ENCODE measurements around the gene GALNT10. TPM values are rescaled to one million over a fixed set of nuclear protein-coding genes. Genes with fewer than 3 reads are reported as not detected.
A peak's percentile ranks its signal among the peaks of the same experiment; 100 is the strongest.

GALNT10 gene
- total and polyA plus RNA-seq, 2 donors (not counting 1 experiment from before 2014, with no cell fraction given), result 18.3 to 35.8 TPM

DNA sequence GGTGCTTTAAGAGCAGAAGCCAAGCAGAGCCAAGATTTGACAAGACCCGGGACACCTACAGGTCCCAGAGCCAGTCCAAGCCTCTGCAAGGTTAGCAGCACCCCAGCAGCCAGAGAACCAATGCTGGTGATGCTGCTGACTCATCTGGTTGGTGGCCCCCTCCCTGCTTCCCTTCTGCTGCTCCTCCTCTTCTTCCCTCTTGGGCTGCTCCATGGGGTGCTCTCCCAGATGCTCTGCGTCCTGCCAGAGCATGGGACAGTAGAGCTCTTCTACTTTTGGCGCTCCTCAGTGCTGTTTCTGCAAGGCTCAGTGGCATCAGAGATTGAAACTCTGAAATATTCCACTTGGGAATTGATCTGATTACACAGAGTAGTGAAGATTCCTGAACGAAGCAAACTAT lies 179.1 kb downstream of the GALNT10 start:
- Histone ChIP-seq H4K20me1 (ENCODE audit: control insufficient read depth, extremely low read depth, insufficient read depth, low read length) (no peaks in the 10 kb centered on the region), H3K9ac (ENCODE audit: insufficient read depth, low read length) (no peak overlapping the region), H3K9me3 (ENCODE audit: control insufficient read depth, insufficient read depth, low read depth, low read length) (no peaks in the 10 kb centered on the region), H3K4me2 (ENCODE audit: extremely low read depth, insufficient read depth, low read length) (no peak overlapping the region), H2AFZ (ENCODE audit: low read length) (no peak overlapping the region), H3K27me3 (ENCODE audit: control insufficient read depth, insufficient read depth, low read length) (no peaks in the 10 kb centered on the region), H3K4me3 (replicated peaks in 1 of 4; ENCODE audit: control extremely low read depth in 1 of 4, insufficient read depth in 1 of 4, low read depth in 3 of 4, low read length in 4 of 4) (no peak overlapping the region), H3K27ac (ENCODE audit: insufficient read depth, low read length) (no peak overlapping the region), H3K36me3 (ENCODE audit: control insufficient read depth, insufficient read depth, low read length) (no peaks in the 10 kb centered on the region), H3K79me2 (ENCODE audit: control insufficient read depth, insufficient read depth, low read length) (no peaks in the 10 kb centered on the region), H3K4me1 (ENCODE audit: control insufficient read depth, extremely low read depth, insufficient read depth, low read length) (peaks cover 36% of the 10 kb centered on the region)
- TF ChIP-seq, protein P1, sequence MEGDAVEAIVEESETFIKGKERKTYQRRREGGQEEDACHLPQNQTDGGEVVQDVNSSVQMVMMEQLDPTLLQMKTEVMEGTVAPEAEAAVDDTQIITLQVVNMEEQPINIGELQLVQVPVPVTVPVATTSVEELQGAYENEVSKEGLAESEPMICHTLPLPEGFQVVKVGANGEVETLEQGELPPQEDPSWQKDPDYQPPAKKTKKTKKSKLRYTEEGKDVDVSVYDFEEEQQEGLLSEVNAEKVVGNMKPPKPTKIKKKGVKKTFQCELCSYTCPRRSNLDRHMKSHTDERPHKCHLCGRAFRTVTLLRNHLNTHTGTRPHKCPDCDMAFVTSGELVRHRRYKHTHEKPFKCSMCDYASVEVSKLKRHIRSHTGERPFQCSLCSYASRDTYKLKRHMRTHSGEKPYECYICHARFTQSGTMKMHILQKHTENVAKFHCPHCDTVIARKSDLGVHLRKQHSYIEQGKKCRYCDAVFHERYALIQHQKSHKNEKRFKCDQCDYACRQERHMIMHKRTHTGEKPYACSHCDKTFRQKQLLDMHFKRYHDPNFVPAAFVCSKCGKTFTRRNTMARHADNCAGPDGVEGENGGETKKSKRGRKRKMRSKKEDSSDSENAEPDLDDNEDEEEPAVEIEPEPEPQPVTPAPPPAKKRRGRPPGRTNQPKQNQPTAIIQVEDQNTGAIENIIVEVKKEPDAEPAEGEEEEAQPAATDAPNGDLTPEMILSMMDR (conservative IDR thresholded peaks at IDR 0.05 in 1 of 2, IDR thresholded peaks at IDR 0.05 in 1 of 2; ENCODE audit: low read depth in 1 of 2, low read length in 2 of 2), result no peak
- TF ChIP-seq EZH2 (IDR thresholded peaks at IDR 0.05; ENCODE audit: low read length, missing control alignments), result no peak
- DNase-seq (ENCODE audit: low read depth in 2 of 2), result peak in 1 of 2 donors; percentile 48

DNA sequence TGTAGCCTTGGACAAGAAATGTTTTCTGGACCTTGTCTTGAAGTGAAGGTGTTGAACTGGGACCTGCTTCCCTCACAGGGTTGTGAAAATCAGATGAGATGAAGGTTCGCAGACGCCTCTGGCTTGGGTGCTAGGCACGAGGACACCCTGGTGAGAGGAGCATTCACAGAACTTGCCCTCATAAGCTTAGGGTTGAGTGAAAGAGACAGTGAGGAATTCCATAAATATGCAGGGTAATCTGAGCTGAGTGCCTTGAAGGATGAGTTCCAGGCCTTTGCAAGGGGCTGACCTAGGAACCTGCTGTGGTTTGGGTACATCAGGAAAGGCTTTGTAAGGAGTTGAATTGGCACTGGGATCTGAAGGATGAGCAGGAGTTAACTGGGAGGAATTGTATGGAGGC lies 179.6 kb downstream of the GALNT10 start:
- TF ChIP-seq, protein P1 (conservative IDR thresholded peaks at IDR 0.05 in 1 of 2, IDR thresholded peaks at IDR 0.05 in 1 of 2; ENCODE audit: low read depth in 1 of 2, low read length in 2 of 2), result no peak
- no peak for TF ChIP-seq EZH2 (IDR thresholded peaks at IDR 0.05; ENCODE audit: low read length, missing control alignments)
- no peaks in the 10 kb centered on the region for H3K27me3 ChIP-seq (ENCODE audit: control insufficient read depth, insufficient read depth, low read length)
- H3K36me3 ChIP-seq (ENCODE audit: control insufficient read depth, insufficient read depth, low read length), result no peaks in the 10 kb centered on the region
- peaks cover 35% of the 10 kb centered on the region for H3K4me1 ChIP-seq (ENCODE audit: control insufficient read depth, extremely low read depth, insufficient read depth, low read length)
- no peak overlapping the region for H3K9ac ChIP-seq (ENCODE audit: insufficient read depth, low read length)
- H4K20me1 ChIP-seq (ENCODE audit: control insufficient read depth, extremely low read depth, insufficient read depth, low read length), result no peaks in the 10 kb centered on the region
- DNase-seq (ENCODE audit: low read depth in 2 of 2), result peak in 1 of 2 donors; percentile 60
- H3K4me3 ChIP-seq (replicated peaks in 1 of 4; ENCODE audit: control extremely low read depth in 1 of 4, insufficient read depth in 1 of 4, low read depth in 3 of 4, low read length in 4 of 4), result no peak overlapping the region
- H3K4me2 ChIP-seq (ENCODE audit: extremely low read depth, insufficient read depth, low read length), result peak overlapping the region; percentile 23
- H2AFZ ChIP-seq (ENCODE audit: low read length), result no peak overlapping the region
- no peak overlapping the region for H3K27ac ChIP-seq (ENCODE audit: insufficient read depth, low read length)
- no peaks in the 10 kb centered on the region for H3K9me3 ChIP-seq (ENCODE audit: control insufficient read depth, insufficient read depth, low read depth, low read length)
- H3K79me2 ChIP-seq (ENCODE audit: control insufficient read depth, insufficient read depth, low read length), result no peaks in the 10 kb centered on the region

DNA sequence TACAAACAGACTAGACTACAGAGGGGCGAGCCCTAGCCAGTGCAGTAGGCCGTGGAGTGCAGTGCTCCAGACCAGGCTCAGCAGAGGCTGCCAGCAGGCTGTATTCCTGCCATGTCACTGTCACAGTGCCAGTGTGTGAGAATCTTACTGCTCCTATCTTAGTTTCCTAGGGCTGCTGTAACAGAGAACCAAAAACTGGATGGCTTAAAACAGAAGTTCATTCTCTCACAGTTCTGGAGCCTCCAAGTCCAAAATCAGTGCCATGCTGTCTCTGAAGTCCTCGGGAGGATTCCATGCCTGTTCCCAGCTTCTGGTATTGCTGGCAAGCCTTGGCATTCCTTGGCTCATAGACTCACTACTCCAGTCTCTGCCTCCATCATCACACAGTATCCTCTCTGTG lies 180.3 kb downstream of the GALNT10 start:
- Histone ChIP-seq H3K27me3 (ENCODE audit: control insufficient read depth, insufficient read depth, low read length) (no peaks in the 10 kb centered on the region), H3K4me3 (replicated peaks in 1 of 4; ENCODE audit: control extremely low read depth in 1 of 4, insufficient read depth in 1 of 4, low read depth in 3 of 4, low read length in 4 of 4) (no peak overlapping the region), H3K4me2 (ENCODE audit: extremely low read depth, insufficient read depth, low read length) (no peak overlapping the region), H3K79me2 (ENCODE audit: control insufficient read depth, insufficient read depth, low read length) (no peaks in the 10 kb centered on the region), H3K9me3 (ENCODE audit: control insufficient read depth, insufficient read depth, low read depth, low read length) (no peaks in the 10 kb centered on the region), H3K9ac (ENCODE audit: insufficient read depth, low read length) (no peak overlapping the region), H3K4me1 (ENCODE audit: control insufficient read depth, extremely low read depth, insufficient read depth, low read length) (peaks cover 30% of the 10 kb centered on the region), H3K27ac (ENCODE audit: insufficient read depth, low read length) (no peak overlapping the region), H3K36me3 (ENCODE audit: control insufficient read depth, insufficient read depth, low read length) (no peaks in the 10 kb centered on the region), H2AFZ (ENCODE audit: low read length) (no peak overlapping the region), H4K20me1 (ENCODE audit: control insufficient read depth, extremely low read depth, insufficient read depth, low read length) (no peaks in the 10 kb centered on the region)
- DNase-seq (ENCODE audit: low read depth in 2 of 2), result peak in 1 of 2 donors; percentile 25
- TF ChIP-seq, protein P1 (conservative IDR thresholded peaks at IDR 0.05 in 1 of 2, IDR thresholded peaks at IDR 0.05 in 1 of 2; ENCODE audit: low read depth in 1 of 2, low read length in 2 of 2), result no peak

All from fibroblast of lung (primary cell).